ENCODE results near the gene CUL3.

DNA sequence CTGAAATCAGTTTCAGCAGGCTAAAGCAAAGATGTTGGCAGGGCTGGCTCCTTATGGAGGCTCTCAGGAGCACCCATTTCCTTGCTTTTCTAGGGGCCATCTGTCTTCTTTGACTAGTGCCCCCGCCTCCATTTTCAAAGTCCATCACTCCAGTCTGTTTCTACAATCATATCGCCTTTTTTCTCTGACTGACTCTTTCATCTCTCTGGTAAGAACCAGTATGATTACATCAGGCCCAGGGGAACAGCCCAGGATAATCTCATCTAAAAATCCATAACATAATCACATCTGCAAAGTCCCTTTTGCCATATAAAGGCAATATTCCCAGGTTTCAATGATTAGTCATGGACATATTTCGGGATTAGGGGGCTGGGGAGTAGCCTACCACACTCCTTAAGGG lies 57.0 kb downstream of the CUL3 start:
- TF ChIP-seq, protein P1, sequence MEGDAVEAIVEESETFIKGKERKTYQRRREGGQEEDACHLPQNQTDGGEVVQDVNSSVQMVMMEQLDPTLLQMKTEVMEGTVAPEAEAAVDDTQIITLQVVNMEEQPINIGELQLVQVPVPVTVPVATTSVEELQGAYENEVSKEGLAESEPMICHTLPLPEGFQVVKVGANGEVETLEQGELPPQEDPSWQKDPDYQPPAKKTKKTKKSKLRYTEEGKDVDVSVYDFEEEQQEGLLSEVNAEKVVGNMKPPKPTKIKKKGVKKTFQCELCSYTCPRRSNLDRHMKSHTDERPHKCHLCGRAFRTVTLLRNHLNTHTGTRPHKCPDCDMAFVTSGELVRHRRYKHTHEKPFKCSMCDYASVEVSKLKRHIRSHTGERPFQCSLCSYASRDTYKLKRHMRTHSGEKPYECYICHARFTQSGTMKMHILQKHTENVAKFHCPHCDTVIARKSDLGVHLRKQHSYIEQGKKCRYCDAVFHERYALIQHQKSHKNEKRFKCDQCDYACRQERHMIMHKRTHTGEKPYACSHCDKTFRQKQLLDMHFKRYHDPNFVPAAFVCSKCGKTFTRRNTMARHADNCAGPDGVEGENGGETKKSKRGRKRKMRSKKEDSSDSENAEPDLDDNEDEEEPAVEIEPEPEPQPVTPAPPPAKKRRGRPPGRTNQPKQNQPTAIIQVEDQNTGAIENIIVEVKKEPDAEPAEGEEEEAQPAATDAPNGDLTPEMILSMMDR (conservative IDR thresholded peaks at IDR 0.05 in 1 of 2, IDR thresholded peaks at IDR 0.05 in 1 of 2; ENCODE audit: extremely low read depth in 1 of 2, insufficient read depth in 1 of 2, low read depth in 1 of 2, low read length in 2 of 2): no peak
- TF ChIP-seq EZH2 (IDR thresholded peaks at IDR 0.05; ENCODE audit: borderline replicate concordance, low read length): no peak

All from mammary epithelial cell (primary cell).